Left lung (tissue), 10 donors: ENCODE results near the gene BRINP2. TPM values are rescaled to one million over a fixed set of nuclear protein-coding genes. Genes with fewer than 3 reads are reported as not detected.
A peak's percentile ranks its signal among the peaks of the same experiment; 100 is the strongest.

ENCODE experiments used
- ATAC-seq: fragments of 200-7000 bp; cut with Tn5 transposase; one replicate; pipeline ENCODE4 v1.9.1; 2020; ENCODE audit warnings: moderate library complexity
- DNase-seq, 4 donors: peaks; one replicate each; pipeline ENCODE4 v3.0.0-alpha.2; 2013 to 2020
- H3K27ac ChIP-seq, 2 donors: fragments of 200-600 bp; sonication (generic) in 1 of 2; one replicate each; pipeline versions ENCODE4 v1.5.0 to v1.8.0; 2020 to 2021
- H3K27me3 ChIP-seq, 2 donors: fragments of 200-600 bp; sonication (generic) in 1 of 2; one replicate each; pipeline versions ENCODE4 v1.5.0 to v1.8.0; 2020 to 2021
- H3K36me3 ChIP-seq, 2 donors: fragments of 200-600 bp; sonication (generic) in 1 of 2; one replicate each; pipeline versions ENCODE4 v1.5.0 to v1.8.0; 2020 to 2021
- H3K4me1 ChIP-seq, 2 donors: fragments of 200-600 bp; one replicate each; pipeline ENCODE4 v1.8.0; 2021
- H3K4me3 ChIP-seq, 2 donors: fragments of 200-600 bp; sonication (generic) in 1 of 2; one replicate each; pipeline versions ENCODE4 v1.5.0 to v1.8.0; 2020 to 2021; ENCODE audit warnings: mild to moderate bottlenecking in 1 of 2
- H3K9me3 ChIP-seq, 2 donors: fragments of 200-600 bp; sonication (generic) in 1 of 2; one replicate each; pipeline versions ENCODE4 v1.5.0 to v1.8.0; 2020 to 2021
- CTCF ChIP-seq, 2 donors: fragments of 200-600 bp; sonication (generic) in 1 of 2; IDR thresholded peaks; one replicate each; pipeline versions ENCODE4 v1.5.0 to v1.8.0; 2021; ENCODE audit warnings: antibody characterized with exemption in 2 of 2
- intact Hi-C, 2 donors: fragments of 100-400 bp; cut with DNase I; formaldehyde crosslinking; loops; one replicate each; pipeline versions ENCODE4 v1.11.2 to v1.14.2; 2022
- polyA plus RNA-seq, 6 donors: library from polyadenylated mRNA; unstranded; fragments of 120-200 nt; gene quantifications; one replicate each; pipeline ENCODE4 v1.2.1, GENCODE V29; 2013; ENCODE audit not compliant: insufficient read length in 6 of 6
- total RNA-seq, 2 donors: library from RNA; stranded (reverse); fragmentation: NEBNext Ultra II Directional; extraction: Animal tissue kit (Norgen Biotek cat#: 25700); gene quantifications; one replicate each; pipeline ENCODE4 v1.2.1, GENCODE V29; 2021
- donor health status: DM: no; HTN: yes; CAD: no.
- donor health status: DM: no; HTN: no; CAD: no.

The BRINP2 gene
- total and polyA plus RNA-seq, 8 donors: 0.08 to 1.5 (median 0.78) TPM; not detected in 1

GRCh38 chr1:177219554-177220458, 49.0 kb downstream of the BRINP2 start:
- no peaks in the 10 kb centered on the region for H3K36me3 ChIP-seq
- TF ChIP-seq CTCF (IDR thresholded peaks at IDR 0.05): no peak
- peak; percentile 73 for ATAC-seq
- no peaks in the 10 kb centered on the region for H3K4me1 ChIP-seq
- no peaks in the 10 kb centered on the region for H3K27me3 ChIP-seq
- no peak overlapping the region for H3K27ac ChIP-seq
- no peak for DNase-seq
- intact Hi-C loops: no loop called here
- peaks cover 0 to 26% of the 10 kb centered on the region in 2 donors for H3K9me3 ChIP-seq
- no peak overlapping the region for H3K4me3 ChIP-seq

GRCh38 chr1:177223359-177223758, 52.6 kb downstream of the BRINP2 start:
- intact Hi-C loops: no loop called here
- no peak for DNase-seq

GRCh38 chr1:177227978-177228692, 57.4 kb downstream of the BRINP2 start:
- no peak for TF ChIP-seq CTCF (IDR thresholded peaks at IDR 0.05)
- ATAC-seq: no peak
- Histone ChIP-seq H3K4me3 (no peak overlapping the region), H3K4me1 (no peaks in the 10 kb centered on the region), H3K27me3 (no peaks in the 10 kb centered on the region), H3K9me3 (no peaks in the 10 kb centered on the region), H3K27ac (no peak overlapping the region), H3K36me3 (no peaks in the 10 kb centered on the region)
- DNase-seq: no peak
- intact Hi-C loops: no loop called here

More at GRCh38 chr1:177223359-177223758, 52.6 kb downstream of the BRINP2 start:
- H3K36me3 ChIP-seq: no peaks in the 10 kb centered on the region
- H3K9me3 ChIP-seq: peaks cover 0 to 4% of the 10 kb centered on the region in 2 donors
- ATAC-seq: no peak
- H3K4me1 ChIP-seq: no peaks in the 10 kb centered on the region
- H3K27ac ChIP-seq: no peak overlapping the region
- no peak for TF ChIP-seq CTCF (IDR thresholded peaks at IDR 0.05)
- no peaks in the 10 kb centered on the region for H3K27me3 ChIP-seq
- no peak overlapping the region for H3K4me3 ChIP-seq

GRCh38 chr1:177228693-177229065, 57.9 kb downstream of the BRINP2 start:
- intact Hi-C loops: no loop called here
- DNase-seq: no peak
- peak; percentile 52 for ATAC-seq
- H3K9me3 ChIP-seq: no peaks in the 10 kb centered on the region
- no peaks in the 10 kb centered on the region for H3K27me3 ChIP-seq
- no peaks in the 10 kb centered on the region for H3K36me3 ChIP-seq
- H3K4me3 ChIP-seq: no peak overlapping the region
- no peak for TF ChIP-seq CTCF (IDR thresholded peaks at IDR 0.05)
- H3K27ac ChIP-seq: no peak overlapping the region
- no peaks in the 10 kb centered on the region for H3K4me1 ChIP-seq

GRCh38 chr1:177229781-177230180, 59.0 kb downstream of the BRINP2 start:
- intact Hi-C loops: no loop called here
- Histone ChIP-seq H3K27me3 (no peaks in the 10 kb centered on the region), H3K4me3 (no peak overlapping the region), H3K27ac (no peak overlapping the region), H3K36me3 (no peaks in the 10 kb centered on the region), H3K4me1 (no peaks in the 10 kb centered on the region), H3K9me3 (no peaks in the 10 kb centered on the region)
- ATAC-seq (no peak), DNase-seq (peak in 1 of 4 donors; percentile 65)
- no peak for TF ChIP-seq CTCF (IDR thresholded peaks at IDR 0.05)
